Fibroblast of lung (primary cell): ENCODE data around the gene SMYD5. TPM values are rescaled to one million over a fixed set of nuclear protein-coding genes. Genes with fewer than 3 reads are reported as not detected.

Experiments used
- DNase-seq, 2 donors: peaks; one replicate each; pipeline versions ENCODE4 v3.0.0 to v3.0.0-alpha.2; 2010; ENCODE audit warnings: low read depth in 2 of 2
- H2AFZ ChIP-seq: 2 replicates; pipeline ENCODE4 v1.5.1; 2012; ENCODE audit warnings: low read length, control low read depth, inconsistent platforms
- H3K27ac ChIP-seq: 2 replicates; pipeline ENCODE4 v1.5.1; 2011; ENCODE audit warnings: low read length, control low read depth; ENCODE audit not compliant: insufficient read depth
- H3K27me3 ChIP-seq: 2 replicates; pipeline ENCODE4 v1.5.1; 2011; ENCODE audit warnings: mild to moderate bottlenecking, low read length; ENCODE audit not compliant: control insufficient read depth, insufficient read depth
- H3K36me3 ChIP-seq: 2 replicates; pipeline ENCODE4 v1.5.1; 2011; ENCODE audit warnings: low read length; ENCODE audit not compliant: control insufficient read depth, insufficient read depth
- H3K4me1 ChIP-seq: 2 replicates; pipeline ENCODE4 v1.5.1; 2011; ENCODE audit warnings: low read length; ENCODE audit not compliant: control insufficient read depth, insufficient read depth; ENCODE audit errors: extremely low read depth
- H3K4me2 ChIP-seq: 2 replicates; pipeline ENCODE4 v1.5.1; 2011; ENCODE audit warnings: low read length, control low read depth; ENCODE audit not compliant: insufficient read depth; ENCODE audit errors: extremely low read depth
- H3K4me3 ChIP-seq, 4 experiments: fragments of 200-600 bp in 1 of 4; sonication (generic) in 1 of 4; replicated peaks in 1 of 4; 2 replicates each; pipeline ENCODE4 v1.5.1; 2011 to 2016; ENCODE audit warnings: low read length in 4 of 4, low read depth in 3 of 4, mild to moderate bottlenecking in 3 of 4, control low read depth in 2 of 4, inconsistent platforms in 1 of 4, mixed read lengths in 1 of 4; ENCODE audit not compliant: insufficient read depth in 1 of 4; ENCODE audit errors: control extremely low read depth in 1 of 4
- H3K79me2 ChIP-seq: 2 replicates; pipeline ENCODE4 v1.5.1; 2012; ENCODE audit warnings: mild to moderate bottlenecking, low read length, inconsistent platforms; ENCODE audit not compliant: control insufficient read depth, insufficient read depth
- H3K9ac ChIP-seq: 2 replicates; pipeline ENCODE4 v1.5.1; 2011; ENCODE audit warnings: mild to moderate bottlenecking, low read length, control low read depth; ENCODE audit not compliant: insufficient read depth
- H3K9me3 ChIP-seq: 2 replicates; pipeline ENCODE4 v1.5.1; 2012; ENCODE audit warnings: low read depth, low read length; ENCODE audit not compliant: control insufficient read depth, insufficient read depth
- H4K20me1 ChIP-seq: 2 replicates; pipeline ENCODE4 v1.5.1; 2011; ENCODE audit warnings: low read length; ENCODE audit not compliant: control insufficient read depth, insufficient read depth; ENCODE audit errors: extremely low read depth
- EZH2 ChIP-seq: IDR thresholded peaks from 2 replicates; pipeline ENCODE4 v1.5.1; 2012; ENCODE audit warnings: low read length, control low read depth, mild to moderate bottlenecking; ENCODE audit errors: missing control alignments
- polyA plus RNA-seq, 2 donors: library from polyadenylated mRNA; depleted of rRNA in 1 of 2; stranded (reverse) in 1 of 2; unstranded in 1 of 2; fragments of >200 nt; gene quantifications; 2 replicates each; pipeline ENCODE4 v1.2.1, GENCODE V29; 2011 to 2012; ENCODE audit warnings: missing spikeins in 1 of 2
- total RNA-seq: library from RNA; depleted of rRNA; stranded (reverse); fragments of >200 nt; gene quantifications from 2 replicates; pipeline ENCODE4 v1.2.1, GENCODE V29; 2014
- TF ChIP-seq, protein P1 (sequence below), 2 donors: IDR thresholded peaks in 1 of 2; conservative IDR thresholded peaks in 1 of 2; 1 replicate in 1 of 2; 2 replicates in 1 of 2; pipeline ENCODE4 v1.5.1; 2011 to 2012; ENCODE audit warnings: low read length in 2 of 2, control low read depth in 1 of 2, inconsistent platforms in 1 of 2, low read depth in 1 of 2, mild to moderate bottlenecking in 1 of 2

The SMYD5 gene
- total and polyA plus RNA-seq, 2 donors (not counting 1 experiment from before 2014, with no cell fraction given), result 16.9 to 19.0 TPM

DNA sequence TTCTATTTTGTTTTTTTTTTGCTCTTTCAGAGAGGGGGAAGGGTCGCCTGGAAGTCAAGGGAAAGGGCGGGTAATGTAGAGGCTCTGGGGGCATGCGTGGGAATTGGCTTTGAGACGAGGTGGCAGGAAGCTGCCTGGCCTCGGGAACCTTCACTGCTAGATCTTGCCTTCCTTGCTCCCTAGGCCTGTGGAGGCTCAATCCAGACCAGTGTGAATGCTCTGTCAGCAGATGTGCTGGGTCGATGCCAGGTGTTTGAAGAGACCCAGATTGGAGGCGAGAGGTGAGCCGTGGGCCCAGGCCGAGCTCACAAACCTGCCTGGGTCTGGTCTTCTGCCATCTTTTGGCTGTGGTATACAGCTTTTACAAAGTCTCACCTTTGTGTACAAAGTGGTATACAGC is 35.6 kb downstream of the SMYD5 start:
- H4K20me1 ChIP-seq, result no peaks in the 10 kb centered on the region

DNA sequence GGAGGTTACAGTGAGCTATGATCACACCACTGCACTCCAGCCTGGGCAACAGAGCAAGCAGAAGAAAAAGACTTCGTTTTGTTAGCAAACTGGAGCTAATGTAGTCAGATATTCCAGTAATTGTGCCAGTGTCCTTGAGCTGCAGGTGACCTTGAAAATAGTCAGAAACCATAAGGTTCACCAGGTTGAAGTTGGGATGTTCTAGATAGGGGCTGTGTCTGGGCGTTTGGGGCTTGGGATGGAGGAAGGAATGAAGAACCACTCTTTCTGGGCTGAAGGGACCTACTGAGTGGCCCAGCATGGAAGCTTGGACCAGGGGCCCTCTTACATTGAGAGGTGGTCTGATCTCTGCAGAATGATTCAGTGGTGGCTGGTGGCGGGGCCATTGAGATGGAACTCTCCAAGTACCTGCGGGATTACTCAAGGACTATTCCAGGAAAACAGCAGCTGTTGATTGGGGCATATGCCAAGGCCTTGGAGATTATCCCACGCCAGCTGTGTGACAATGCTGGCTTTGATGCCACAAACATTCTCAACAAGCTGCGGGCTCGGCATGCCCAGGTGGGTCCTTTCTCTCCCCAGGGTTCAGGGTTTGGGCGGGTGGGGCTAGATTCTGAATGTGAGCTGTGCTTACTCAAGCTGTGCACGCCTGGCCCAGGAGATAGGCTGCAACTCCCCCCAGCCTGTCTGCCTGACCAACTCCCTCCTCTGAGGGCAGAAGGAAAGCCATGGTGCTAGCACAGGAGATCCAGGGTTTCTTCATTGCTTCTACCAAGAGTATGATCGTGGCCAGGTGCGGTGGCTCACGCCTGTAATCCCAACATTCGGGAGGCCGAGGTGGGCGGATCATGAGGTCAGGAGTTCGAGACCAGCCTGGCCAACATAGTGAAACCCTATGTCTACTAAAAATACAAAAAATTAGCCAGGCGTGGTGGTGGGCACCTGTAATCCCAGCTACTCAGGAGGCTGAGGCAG is 37.1 kb downstream of the SMYD5 start:
- no peak overlapping the region for H3K27ac ChIP-seq
- TF ChIP-seq, protein P1, sequence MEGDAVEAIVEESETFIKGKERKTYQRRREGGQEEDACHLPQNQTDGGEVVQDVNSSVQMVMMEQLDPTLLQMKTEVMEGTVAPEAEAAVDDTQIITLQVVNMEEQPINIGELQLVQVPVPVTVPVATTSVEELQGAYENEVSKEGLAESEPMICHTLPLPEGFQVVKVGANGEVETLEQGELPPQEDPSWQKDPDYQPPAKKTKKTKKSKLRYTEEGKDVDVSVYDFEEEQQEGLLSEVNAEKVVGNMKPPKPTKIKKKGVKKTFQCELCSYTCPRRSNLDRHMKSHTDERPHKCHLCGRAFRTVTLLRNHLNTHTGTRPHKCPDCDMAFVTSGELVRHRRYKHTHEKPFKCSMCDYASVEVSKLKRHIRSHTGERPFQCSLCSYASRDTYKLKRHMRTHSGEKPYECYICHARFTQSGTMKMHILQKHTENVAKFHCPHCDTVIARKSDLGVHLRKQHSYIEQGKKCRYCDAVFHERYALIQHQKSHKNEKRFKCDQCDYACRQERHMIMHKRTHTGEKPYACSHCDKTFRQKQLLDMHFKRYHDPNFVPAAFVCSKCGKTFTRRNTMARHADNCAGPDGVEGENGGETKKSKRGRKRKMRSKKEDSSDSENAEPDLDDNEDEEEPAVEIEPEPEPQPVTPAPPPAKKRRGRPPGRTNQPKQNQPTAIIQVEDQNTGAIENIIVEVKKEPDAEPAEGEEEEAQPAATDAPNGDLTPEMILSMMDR (conservative IDR thresholded peaks at IDR 0.05 in 1 of 2, IDR thresholded peaks at IDR 0.05 in 1 of 2; ENCODE audit: low read depth in 1 of 2, low read length in 2 of 2), result no peak
- TF ChIP-seq EZH2, result no peak
- no peak overlapping the region for H2AFZ ChIP-seq
- no peak overlapping the region for H3K9ac ChIP-seq
- H4K20me1 ChIP-seq, result no peaks in the 10 kb centered on the region
- peaks cover 31% of the 10 kb centered on the region for H3K36me3 ChIP-seq
- H3K4me2 ChIP-seq, result no peak overlapping the region
- H3K4me1 ChIP-seq, result no peaks in the 10 kb centered on the region
- no peaks in the 10 kb centered on the region for H3K79me2 ChIP-seq
- no peaks in the 10 kb centered on the region for H3K9me3 ChIP-seq
- H3K4me3 ChIP-seq, result no peak overlapping the region
- DNase-seq, result no peak
- no peaks in the 10 kb centered on the region for H3K27me3 ChIP-seq

More for the DNA sequence above, 35.6 kb downstream of the SMYD5 start:
- Histone ChIP-seq H2AFZ (no peak overlapping the region), H3K9me3 (no peaks in the 10 kb centered on the region), H3K27me3 (no peaks in the 10 kb centered on the region), H3K27ac (no peak overlapping the region), H3K9ac (no peak overlapping the region), H3K4me3 (no peak overlapping the region), H3K4me2 (no peak overlapping the region), H3K36me3 (peaks cover 31% of the 10 kb centered on the region), H3K4me1 (no peaks in the 10 kb centered on the region), H3K79me2 (no peaks in the 10 kb centered on the region)
- TF ChIP-seq EZH2, result no peak
- TF ChIP-seq, protein P1 (conservative IDR thresholded peaks at IDR 0.05 in 1 of 2, IDR thresholded peaks at IDR 0.05 in 1 of 2; ENCODE audit: low read depth in 1 of 2, low read length in 2 of 2), result no peak
- DNase-seq, result no peak

DNA sequence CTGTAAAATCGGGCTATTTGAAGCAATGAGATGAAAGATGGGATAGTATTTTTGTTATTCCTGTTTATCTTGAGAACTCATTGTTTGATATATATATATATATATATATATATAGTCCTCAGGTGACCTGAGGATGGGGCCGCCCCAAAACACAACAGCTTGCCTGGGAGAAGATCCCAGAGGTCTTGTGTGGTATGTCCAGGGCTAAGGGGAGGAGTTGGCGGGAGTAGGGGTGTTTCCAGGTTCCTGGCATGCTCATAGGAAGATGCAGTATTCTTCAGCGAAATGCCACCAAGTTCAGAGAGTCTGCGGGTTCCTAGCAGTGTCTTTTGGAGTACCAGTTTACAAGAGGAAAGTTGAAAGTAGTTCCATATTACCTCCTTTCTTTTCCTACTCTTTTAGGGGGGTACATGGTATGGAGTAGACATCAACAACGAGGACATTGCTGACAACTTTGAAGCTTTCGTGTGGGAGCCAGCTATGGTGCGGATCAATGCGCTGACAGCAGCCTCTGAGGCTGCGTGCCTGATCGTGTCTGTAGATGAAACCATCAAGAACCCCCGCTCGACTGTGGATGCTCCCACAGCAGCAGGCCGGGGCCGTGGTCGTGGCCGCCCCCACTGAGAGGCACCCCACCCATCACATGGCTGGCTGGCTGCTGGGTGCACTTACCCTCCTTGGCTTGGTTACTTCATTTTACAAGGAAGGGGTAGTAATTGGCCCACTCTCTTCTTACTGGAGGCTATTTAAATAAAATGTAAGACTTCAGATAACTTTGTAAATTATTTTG is 38.4 kb downstream of the SMYD5 start:
- peaks cover 26% of the 10 kb centered on the region for H3K36me3 ChIP-seq
- no peaks in the 10 kb centered on the region for H3K27me3 ChIP-seq

More for the DNA sequence above, 38.4 kb downstream of the SMYD5 start:
- Histone ChIP-seq H3K4me2 (no peak overlapping the region), H4K20me1 (no peaks in the 10 kb centered on the region), H3K9me3 (no peaks in the 10 kb centered on the region), H3K9ac (no peak overlapping the region), H3K79me2 (no peaks in the 10 kb centered on the region), H3K4me1 (no peaks in the 10 kb centered on the region), H3K4me3 (no peak overlapping the region), H2AFZ (no peak overlapping the region), H3K27ac (no peak overlapping the region)
- DNase-seq, result no peak
- no peak for TF ChIP-seq EZH2
- TF ChIP-seq, protein P1 (conservative IDR thresholded peaks at IDR 0.05 in 1 of 2, IDR thresholded peaks at IDR 0.05 in 1 of 2; ENCODE audit: low read depth in 1 of 2, low read length in 2 of 2), result no peak
